GM21367 (cell line): ENCODE data around the gene PRG2.
"Not testable (repeated sequence)": the region's sequence is repeated elsewhere in the genome, so short reads cannot be mapped to it uniquely, and the experiment has no call there.

Experiments
- ATAC-seq: cut with Tn5 transposase; IDR thresholded peaks from one replicate; pipeline ENCODE4 v1.9.1; 2021; ENCODE audit not compliant: unreplicated experiment

The PRG2 gene

GRCh38 chr11:57348636-57349313, 41.7 kb downstream of the PRG2 start:
- no peak for ATAC-seq

- no peak for ATAC-seq
Measured at GRCh38 chr11:57348052-57348451, 42.4 kb downstream of the PRG2 start.

- ATAC-seq: no peak
Measured at GRCh38 chr11:57347336-57347735, 43.1 kb downstream of the PRG2 start.

- ATAC-seq: no peak
Measured at GRCh38 chr11:57345555-57346211, 44.8 kb downstream of the PRG2 start.

- no peak for ATAC-seq
Measured at GRCh38 chr11:57344826-57345225, 45.6 kb downstream of the PRG2 start.

GRCh38 chr11:57343825-57344224, 46.6 kb downstream of the PRG2 start:
- no peak for ATAC-seq

GRCh38 chr11:57342702-57343101, 47.7 kb downstream of the PRG2 start:
- no peak for ATAC-seq

- no peak for ATAC-seq
Measured at GRCh38 chr11:57341250-57341808, 49.1 kb downstream of the PRG2 start.

- ATAC-seq: no peak
Measured at GRCh38 chr11:57340039-57340615, 50.3 kb downstream of the PRG2 start.

- no peak for ATAC-seq
Measured at GRCh38 chr11:57339328-57339727, 51.1 kb downstream of the PRG2 start.

- no peak for ATAC-seq
Measured at GRCh38 chr11:57338142-57338541, 52.3 kb downstream of the PRG2 start, which contains the start of gene P2RX3. TSS of gene P2RX3 (plus strand) at chr11:57338352. CDS start at chr11:57338551, 199 bp downstream.

GRCh38 chr11:57336856-57337255, 53.6 kb downstream of the PRG2 start:
- ATAC-seq: not testable (repeated sequence)
